Left ventricle myocardium inferior (tissue), 1 donor: ENCODE measurements around the gene SLX9. TPM values are rescaled to one million over a fixed set of nuclear protein-coding genes. Genes with fewer than 3 reads are reported as not detected.
A peak's percentile ranks its signal among the peaks of the same experiment; 100 is the strongest.

Experiments
- DNase-seq: peaks from one replicate; pipeline ENCODE4 v3.0.0-alpha.2; 2020
- H3K27ac ChIP-seq: fragments of 200-600 bp; replicated peaks from 2 replicates; pipeline ENCODE4 v1.8.0; 2021
- H3K27me3 ChIP-seq: fragments of 200-600 bp; 2 replicates; pipeline ENCODE4 v1.8.0; 2021; ENCODE audit warnings: low read depth
- H3K36me3 ChIP-seq: fragments of 200-600 bp; 2 replicates; pipeline ENCODE4 v1.8.0; 2021
- H3K4me1 ChIP-seq: fragments of 200-600 bp; 2 replicates; pipeline ENCODE4 v1.8.0; 2021
- H3K4me3 ChIP-seq: fragments of 200-600 bp; 2 replicates; pipeline ENCODE4 v1.8.0; 2021; ENCODE audit warnings: mild to moderate bottlenecking, moderate library complexity
- H3K9me3 ChIP-seq: fragments of 200-600 bp; replicated peaks from 2 replicates; pipeline ENCODE4 v1.8.0; 2021
- CTCF ChIP-seq: fragments of 200-600 bp; IDR thresholded peaks from 2 replicates; pipeline ENCODE4 v1.8.0; 2021; ENCODE audit warnings: antibody characterized with exemption, mild to moderate bottlenecking, borderline replicate concordance
- intact Hi-C: fragments of 100-400 bp; cut with micrococcal nuclease; formaldehyde crosslinking; loops from one replicate; pipeline ENCODE4 v1.11.0; 2022
- total RNA-seq: library from RNA; stranded (reverse); fragmentation: NEBNext Ultra II Directional; extraction: Animal tissue kit (Norgen Biotek cat#: 25700); gene quantifications from one replicate; pipeline ENCODE4 v1.2.1, GENCODE V29; 2021
- donor health status: DM: no; HTN: yes; CAD: no; lungs with severe emphysema.

SLX9 gene
- total RNA-seq, 1 donor from 2014 or later: 70.7 TPM

GRCh38 chr21:44956356-44957046 is 16.7 kb downstream of the SLX9 start:
- no peak for TF ChIP-seq CTCF
- DNase-seq: peak; percentile 11
- H3K4me3 ChIP-seq: no peak overlapping the region
- H3K9me3 ChIP-seq: no peaks in the 10 kb centered on the region
- intact Hi-C loops: no loop called here
- peak overlapping the region; percentile 89 for H3K27ac ChIP-seq
- H3K36me3 ChIP-seq: peaks cover 15% of the 10 kb centered on the region
- H3K4me1 ChIP-seq: peaks cover 94% of the 10 kb centered on the region
- no peaks in the 10 kb centered on the region for H3K27me3 ChIP-seq

DNA sequence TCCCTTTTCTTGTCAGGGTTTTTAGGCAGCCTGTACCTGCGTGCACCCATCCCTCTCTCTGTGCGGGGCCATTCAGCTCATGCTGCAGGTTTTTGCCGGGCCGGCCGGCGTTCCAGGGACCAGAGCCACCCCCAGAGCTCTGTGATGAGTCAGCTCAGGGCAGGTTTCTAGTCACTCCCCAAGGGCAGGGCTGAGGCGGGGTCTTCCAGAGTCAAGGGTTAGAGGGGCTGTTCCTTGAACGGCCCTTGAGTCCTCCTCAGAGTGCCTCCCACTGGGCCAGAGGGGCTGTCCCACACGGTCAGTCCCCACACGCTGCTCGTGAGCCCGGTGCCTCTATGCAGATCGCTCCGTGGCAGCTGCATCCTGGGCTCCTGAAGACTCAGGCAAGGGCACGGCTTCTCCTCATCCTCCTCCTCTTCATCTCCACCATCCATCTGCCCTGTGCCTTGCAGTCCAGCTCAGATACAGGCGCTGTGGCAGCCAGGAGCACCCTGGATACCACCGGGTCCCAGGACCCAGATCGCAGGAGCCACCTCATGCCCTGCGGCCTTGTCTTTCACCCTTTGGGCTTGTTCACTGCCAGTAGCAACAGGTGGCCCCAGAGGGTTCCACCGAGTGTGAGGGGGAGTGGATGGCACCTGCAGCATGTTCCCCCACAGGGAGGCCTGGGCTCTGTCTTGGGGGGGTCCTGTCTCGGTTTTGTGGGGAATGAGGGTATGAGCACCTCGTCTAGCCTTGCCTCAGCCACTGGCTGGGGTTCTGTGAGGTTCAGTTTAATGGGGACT is 17.4 kb downstream of the SLX9 start:
- no peak overlapping the region for H3K4me3 ChIP-seq
- H3K4me1 ChIP-seq: peaks cover 96% of the 10 kb centered on the region
- H3K9me3 ChIP-seq: no peaks in the 10 kb centered on the region
- no peak for TF ChIP-seq CTCF
- peak overlapping the region; percentile 89 for H3K27ac ChIP-seq
- no peaks in the 10 kb centered on the region for H3K27me3 ChIP-seq
- intact Hi-C loops: no loop called here
- peaks cover 14% of the 10 kb centered on the region for H3K36me3 ChIP-seq
- no peak for DNase-seq

DNA sequence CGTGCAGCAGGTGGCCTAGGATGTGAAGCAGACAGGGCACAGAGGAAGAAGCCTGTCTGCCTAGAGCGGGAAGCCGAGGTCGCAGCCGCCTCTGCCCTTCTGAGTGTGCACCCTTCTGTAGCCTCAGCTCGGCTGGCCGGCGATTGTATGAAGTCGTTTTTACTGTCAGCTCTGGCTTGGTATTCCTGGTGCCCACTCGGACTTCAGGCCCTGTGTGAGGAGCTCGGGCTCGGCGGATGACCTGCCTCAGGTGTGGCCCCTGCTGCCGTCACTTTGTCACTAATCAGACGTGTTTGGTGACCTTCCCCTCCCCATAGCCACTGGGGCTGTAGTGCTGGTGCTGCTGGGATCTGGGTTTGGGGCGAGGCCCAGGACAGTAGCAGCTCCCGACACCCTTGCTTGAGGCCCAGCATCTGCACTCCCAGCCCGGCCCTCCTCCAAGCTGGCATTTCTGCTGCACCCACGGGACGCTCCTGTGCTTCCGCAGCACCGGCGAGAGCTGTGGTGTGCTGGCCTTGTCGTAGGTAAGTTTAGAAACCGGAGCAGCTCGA is 18.1 kb downstream of the SLX9 start:
- Histone ChIP-seq H3K27me3 (no peaks in the 10 kb centered on the region), H3K27ac (peak overlapping the region; percentile 89), H3K36me3 (peaks cover 14% of the 10 kb centered on the region), H3K9me3 (no peaks in the 10 kb centered on the region), H3K4me3 (peak overlapping the region; percentile 43), H3K4me1 (peaks cover 98% of the 10 kb centered on the region)
- no peak for TF ChIP-seq CTCF
- intact Hi-C loops: no loop called here
- DNase-seq: peak; percentile 35

DNA sequence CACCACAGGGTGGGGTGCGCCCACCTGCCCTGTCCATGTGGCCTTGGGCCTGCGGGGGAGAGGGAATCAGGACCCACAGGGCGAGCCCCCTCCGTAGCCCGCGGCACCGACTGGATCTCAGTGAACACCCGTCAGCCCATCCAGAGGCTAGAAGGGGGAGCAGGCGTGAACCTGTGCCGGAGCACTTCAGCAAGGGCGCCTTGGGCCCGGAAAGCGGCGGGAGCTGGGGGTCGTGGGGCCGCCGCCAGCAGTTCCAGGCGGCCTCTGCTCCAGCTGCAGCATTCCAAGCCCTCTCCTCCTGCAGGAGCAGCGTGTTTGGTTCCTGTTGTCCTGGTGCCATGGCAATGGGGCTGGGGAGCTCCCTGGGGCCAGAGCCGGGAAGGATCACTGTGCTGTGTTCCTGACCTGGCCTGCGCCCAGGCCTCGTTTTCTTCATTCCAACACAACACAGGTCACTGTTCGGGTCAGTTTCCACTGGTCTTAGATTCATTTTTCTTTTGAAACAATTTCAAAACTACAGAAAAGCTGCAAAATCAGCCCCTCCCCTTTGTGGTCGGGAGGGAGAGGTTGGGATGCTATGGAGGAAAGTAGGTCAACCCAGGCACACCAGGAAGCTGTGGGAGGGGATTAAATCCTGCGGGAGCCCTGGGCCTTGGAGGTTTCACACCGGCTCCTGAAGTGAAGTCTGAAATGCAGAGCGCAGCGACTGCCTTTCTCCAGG is 18.8 kb downstream of the SLX9 start:
- DNase-seq: peak; percentile 85
- Histone ChIP-seq H3K4me3 (peak overlapping the region; percentile 43), H3K36me3 (peaks cover 14% of the 10 kb centered on the region), H3K27me3 (no peaks in the 10 kb centered on the region), H3K9me3 (no peaks in the 10 kb centered on the region), H3K27ac (peak overlapping the region; percentile 89), H3K4me1 (peaks cover 97% of the 10 kb centered on the region)
- intact Hi-C loops: no loop called here
- TF ChIP-seq CTCF: no peak

GRCh38 chr21:44959376-44960091 is 19.7 kb downstream of the SLX9 start:
- DNase-seq: peak; percentile 16
- H3K27me3 ChIP-seq: no peaks in the 10 kb centered on the region
- H3K4me1 ChIP-seq: peaks cover 93% of the 10 kb centered on the region
- H3K36me3 ChIP-seq: peaks cover 14% of the 10 kb centered on the region
- peak overlapping the region; percentile 43 for H3K4me3 ChIP-seq
- TF ChIP-seq CTCF: no peak
- peak overlapping the region; percentile 89 for H3K27ac ChIP-seq
- no peaks in the 10 kb centered on the region for H3K9me3 ChIP-seq
- intact Hi-C loops: no loop called here
